ENCODE results near the gene APBB2.

DNA sequence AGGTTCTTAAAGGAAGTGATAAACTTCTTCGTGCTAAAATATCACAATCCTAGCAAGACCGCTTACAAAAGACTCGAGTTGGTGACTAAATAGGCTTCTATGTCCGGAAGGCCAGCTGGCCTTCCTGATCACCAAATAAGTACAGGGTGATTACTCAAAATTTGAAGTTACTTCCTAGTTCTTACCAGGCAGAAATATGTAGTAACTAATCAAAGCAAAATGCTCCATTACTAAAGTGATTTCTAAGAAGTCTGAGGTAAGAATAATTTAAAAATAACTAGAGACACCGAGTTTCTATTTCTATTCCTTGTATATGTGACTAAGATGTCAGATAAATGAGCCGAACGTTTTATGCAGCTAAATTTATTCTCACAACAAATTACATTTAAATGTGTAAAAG, 402.4 kb downstream of the APBB2 start:
- TF ChIP-seq JUNB (IDR thresholded peaks at IDR 0.05): no peak
- no peak for TF ChIP-seq POLR2AphosphoS5 (IDR thresholded peaks at IDR 0.05; ENCODE audit: low read length)
- no peak for TF ChIP-seq SPI1 (IDR thresholded peaks at IDR 0.05; ENCODE audit: borderline replicate concordance, insufficient read depth, low read depth, low read length)
